ENCODE measurements around the gene CCDC192.
"Not testable (repeated sequence)": the region's sequence is repeated elsewhere in the genome, so short reads cannot be mapped to it uniquely, and the experiment has no call there.

Gene CCDC192

GRCh38 chr5:127847641-127848040, 144.4 kb downstream of the CCDC192 start:
- DNase-seq (ENCODE audit: low read depth in 2 of 2), result not testable (repeated sequence)

GRCh38 chr5:127848098-127848497, 144.9 kb downstream of the CCDC192 start:
- no peak for DNase-seq (ENCODE audit: low read depth in 2 of 2)

- DNase-seq (ENCODE audit: low read depth in 2 of 2), result no peak
These were observed 146.2 kb downstream of the CCDC192 start for GRCh38 chr5:127849408-127849807.

GRCh38 chr5:127849891-127850290, 146.7 kb downstream of the CCDC192 start:
- no peak for DNase-seq (ENCODE audit: low read depth in 2 of 2)

GRCh38 chr5:127851964-127852363, 148.8 kb downstream of the CCDC192 start:
- no peak for DNase-seq (ENCODE audit: low read depth in 2 of 2)

GRCh38 chr5:127854520-127854919, 151.3 kb downstream of the CCDC192 start:
- DNase-seq (ENCODE audit: low read depth in 2 of 2), result no peak

- no peak for DNase-seq (ENCODE audit: low read depth in 2 of 2)
These were observed 153.1 kb downstream of the CCDC192 start for GRCh38 chr5:127856292-127856691.

- DNase-seq (ENCODE audit: low read depth in 2 of 2), result no peak
These were observed 155.1 kb downstream of the CCDC192 start for GRCh38 chr5:127858116-127858784.

GRCh38 chr5:127860291-127860690, 157.1 kb downstream of the CCDC192 start:
- no peak for DNase-seq (ENCODE audit: low read depth in 2 of 2)

- DNase-seq (ENCODE audit: low read depth in 2 of 2), result no peak
These were observed 160.0 kb downstream of the CCDC192 start for GRCh38 chr5:127863161-127863560.

GRCh38 chr5:127863610-127864395, 160.6 kb downstream of the CCDC192 start:
- no peak for DNase-seq (ENCODE audit: low read depth in 2 of 2)

- DNase-seq (ENCODE audit: low read depth in 2 of 2), result no peak
These were observed 161.3 kb downstream of the CCDC192 start for GRCh38 chr5:127864511-127864910.

GRCh38 chr5:127865273-127865672, 162.1 kb downstream of the CCDC192 start:
- no peak for DNase-seq (ENCODE audit: low read depth in 2 of 2)

- DNase-seq (ENCODE audit: low read depth in 2 of 2), result no peak
These were observed 164.0 kb downstream of the CCDC192 start for GRCh38 chr5:127867022-127867783.

- no peak for DNase-seq (ENCODE audit: low read depth in 2 of 2)
These were observed 167.7 kb downstream of the CCDC192 start for GRCh38 chr5:127870914-127871313.

- DNase-seq (ENCODE audit: low read depth in 2 of 2), result no peak
These were observed 168.4 kb downstream of the CCDC192 start for GRCh38 chr5:127871503-127872153.

GRCh38 chr5:127872494-127872893, 169.3 kb downstream of the CCDC192 start:
- DNase-seq (ENCODE audit: low read depth in 2 of 2), result no peak

- no peak for DNase-seq (ENCODE audit: low read depth in 2 of 2)
These were observed 172.2 kb downstream of the CCDC192 start for GRCh38 chr5:127875235-127876021.

GRCh38 chr5:127876384-127876783, 173.2 kb downstream of the CCDC192 start:
- no peak for DNase-seq (ENCODE audit: low read depth in 2 of 2)

- DNase-seq (ENCODE audit: low read depth in 2 of 2), result no peak
These were observed 175.1 kb downstream of the CCDC192 start for GRCh38 chr5:127878174-127878750.

GRCh38 chr5:127884416-127884815, 181.2 kb downstream of the CCDC192 start:
- no peak for DNase-seq (ENCODE audit: low read depth in 2 of 2)
